Measurements from ENCODE around the gene FKBP11.
"Not testable (repeated sequence)": the region's sequence is repeated elsewhere in the genome, so short reads cannot be mapped to it uniquely, and the experiment has no call there.

FKBP11 gene

GRCh38 chr12:48873534-48873933 lies 51.8 kb downstream of the FKBP11 start:
- H3K9ac ChIP-seq (ENCODE audit: low read length); H3K4me3 ChIP-seq (ENCODE audit: low read depth in 1 of 2, low read length in 2 of 2); H3K36me3 ChIP-seq (ENCODE audit: insufficient read depth, low read length); H3K4me1 ChIP-seq (ENCODE audit: insufficient read depth, low read length); H3K27me3 ChIP-seq (ENCODE audit: control insufficient read depth in 1 of 2, insufficient read depth in 2 of 2, low read length in 2 of 2); H3K27ac ChIP-seq (ENCODE audit: low read depth, low read length); H3K9me3 ChIP-seq (ENCODE audit: low read length): not testable (repeated sequence)

- H3K4me3 ChIP-seq (ENCODE audit: low read depth in 1 of 2, low read length in 2 of 2) = no peak overlapping the region
- no peaks in the 10 kb centered on the region for H3K9me3 ChIP-seq (ENCODE audit: low read length)
- no peaks in the 10 kb centered on the region for H3K36me3 ChIP-seq (ENCODE audit: insufficient read depth, low read length)
- no peak overlapping the region for H3K9ac ChIP-seq (ENCODE audit: low read length)
- H3K4me1 ChIP-seq (ENCODE audit: insufficient read depth, low read length) = no peaks in the 10 kb centered on the region
- no peak overlapping the region for H3K27ac ChIP-seq (ENCODE audit: low read depth, low read length)
- H3K27me3 ChIP-seq (ENCODE audit: control insufficient read depth in 1 of 2, insufficient read depth in 2 of 2, low read length in 2 of 2) = no peaks in the 10 kb centered on the region
These were observed 52.2 kb downstream of the FKBP11 start for GRCh38 chr12:48873096-48873495.

Measured in muscle layer of colon (tissue), 2 donors.